HepG2 (cell line): ENCODE measurements around the gene TUBB4B. TPM values are rescaled to one million over a fixed set of nuclear protein-coding genes. Genes with fewer than 3 reads are reported as not detected.

ENCODE experiments used
- BHLHE40 ChIP-seq: IDR thresholded peaks from 2 replicates; pipeline ENCODE4 v1.6.1; 2011; ENCODE audit warnings: low read length, improper control_type of control experiment
- CCDC6 ChIP-seq: sonication (generic); formaldehyde crosslinking; IDR thresholded peaks from 2 replicates; pipeline ENCODE4 v1.8.1; 2022; ENCODE audit warnings: mild to moderate bottlenecking, missing genetic modification reagents, moderate library complexity
- GATA4 ChIP-seq: sonication (generic); IDR thresholded peaks from 2 replicates; pipeline ENCODE4 v1.6.1; 2016; ENCODE audit warnings: antibody characterized with exemption, low read depth, borderline replicate concordance
- HOXD1 ChIP-seq: sonication (generic); formaldehyde crosslinking; IDR thresholded peaks from 2 replicates; pipeline ENCODE4 v1.5.0; 2020; ENCODE audit warnings: missing genetic modification reagents
- KDM3A ChIP-seq: IDR thresholded peaks from 2 replicates; pipeline ENCODE4 v1.6.1; 2018; ENCODE audit warnings: low read depth, missing compliant biosample characterization
- MTF2 ChIP-seq: sonication (generic); formaldehyde crosslinking; IDR thresholded peaks from 2 replicates; pipeline ENCODE4 v1.5.0; 2020; ENCODE audit warnings: missing genetic modification reagents, borderline replicate concordance
- MXI1 ChIP-seq: IDR thresholded peaks from 3 replicates; pipeline ENCODE4 v1.6.1; 2012; ENCODE audit warnings: low read depth, low read length, inconsistent platforms, borderline replicate concordance
- RBM22 ChIP-seq: fragments of 200-400 bp; formaldehyde crosslinking; optimal IDR thresholded peaks from 2 replicates; pipeline ENCODE3; 2017; ENCODE audit warnings: mild to moderate bottlenecking, low read length, moderate library complexity
- RXRB ChIP-seq: IDR thresholded peaks from 2 replicates; pipeline ENCODE4 v1.6.1; 2016; ENCODE audit warnings: borderline replicate concordance, missing genetic modification reagents, missing compliant biosample characterization
- SYNCRIP ChIP-seq: fragments of 200-400 bp; formaldehyde crosslinking; IDR thresholded peaks from 2 replicates; pipeline ENCODE4 v1.6.1; 2018; ENCODE audit warnings: mild to moderate bottlenecking, low read depth, low read length; ENCODE audit not compliant: insufficient read depth
- YEATS2 ChIP-seq: sonication (generic); formaldehyde crosslinking; IDR thresholded peaks from 2 replicates; pipeline ENCODE4 v1.4.0; 2020; ENCODE audit warnings: missing genetic modification reagents, borderline replicate concordance
- ZBTB10 ChIP-seq: sonication (generic); formaldehyde crosslinking; IDR thresholded peaks from 2 replicates; pipeline ENCODE4 v1.4.0; 2020; ENCODE audit warnings: missing genetic modification reagents, borderline replicate concordance
- ZFP90 ChIP-seq: sonication (generic); formaldehyde crosslinking; IDR thresholded peaks from 2 replicates; pipeline ENCODE4 v1.8.0; 2022; ENCODE audit warnings: missing genetic modification reagents, mild to moderate bottlenecking, inconsistent platforms, borderline replicate concordance
- ZKSCAN1 ChIP-seq: fragments of 150-350 bp; IDR thresholded peaks from 2 replicates; pipeline ENCODE4 v1.6.1; 2014; ENCODE audit warnings: low read length
- ZNF160 ChIP-seq: sonication (generic); formaldehyde crosslinking; IDR thresholded peaks from 2 replicates; pipeline ENCODE4 v1.8.0; 2022; ENCODE audit warnings: mild to moderate bottlenecking, inconsistent platforms, missing genetic modification reagents
- ZNF337 ChIP-seq: sonication (generic); formaldehyde crosslinking; IDR thresholded peaks from 2 replicates; pipeline ENCODE4 v1.5.1; 2020; ENCODE audit warnings: missing genetic modification reagents, low read depth, mild to moderate bottlenecking, borderline replicate concordance
- ZNF460 ChIP-seq: sonication (generic); formaldehyde crosslinking; IDR thresholded peaks from 2 replicates; pipeline ENCODE4 v1.5.1; 2020; ENCODE audit warnings: missing genetic modification reagents, mild to moderate bottlenecking, borderline replicate concordance
- ZNF674 ChIP-seq: sonication (generic); formaldehyde crosslinking; IDR thresholded peaks from 2 replicates; pipeline ENCODE4 v1.5.0; 2020; ENCODE audit warnings: low read depth, mild to moderate bottlenecking, missing genetic modification reagents
- ZNF776 ChIP-seq: sonication (generic); formaldehyde crosslinking; IDR thresholded peaks from 2 replicates; pipeline ENCODE4 v1.4.0; 2020; ENCODE audit warnings: mild to moderate bottlenecking, missing genetic modification reagents
- ZSCAN12 ChIP-seq: sonication (generic); formaldehyde crosslinking; IDR thresholded peaks from 2 replicates; pipeline ENCODE4 v1.9.0; 2021; ENCODE audit warnings: mild to moderate bottlenecking, missing genetic modification reagents
- ZSCAN9 ChIP-seq: IDR thresholded peaks from 2 replicates; pipeline ENCODE4 v1.6.1; 2016; ENCODE audit warnings: borderline replicate concordance
- polyA plus RNA-seq, 8 experiments: library from polyadenylated mRNA; depleted of rRNA in 3 of 8; stranded (reverse) in 7 of 8; unstranded in 1 of 8; fragments of >200 nt; fragmentation: Illumina TruSeq in 4 of 8; extraction: Trizol in 4 of 8; gene quantifications; 2 replicates each; pipeline versions ENCODE4 v1.2.1 to v1.2.3, GENCODE V29; 2011 to 2016; ENCODE audit warnings: low read depth in 4 of 8, missing spikeins in 1 of 8, mixed read lengths in 1 of 8; ENCODE audit not compliant: insufficient read depth in 1 of 8
- total RNA-seq, 5 experiments: library from RNA; depleted of rRNA; stranded (reverse); fragments of >200 nt; fragmentation: Illumina TruSeq; extraction: Trizol; gene quantifications; 2 replicates each; pipeline ENCODE4 v1.2.3, GENCODE V29; 2016; ENCODE audit warnings: low read depth in 1 of 5
- TF ChIP-seq, protein P1 (sequence below): sonication (generic); formaldehyde crosslinking; IDR thresholded peaks from 2 replicates; pipeline ENCODE4 v1.4.0; 2020; ENCODE audit warnings: missing genetic modification reagents
- TF ChIP-seq, protein P2 (sequence below): sonication (generic); formaldehyde crosslinking; IDR thresholded peaks from 2 replicates; pipeline ENCODE4 v1.4.0; 2020; ENCODE audit warnings: missing genetic modification reagents
- TF ChIP-seq, protein P3 (sequence below): sonication (generic); formaldehyde crosslinking; conservative IDR thresholded peaks from 2 replicates; pipeline ENCODE4 v1.8.1; 2023; ENCODE audit warnings: missing genetic modification reagents

Gene TUBB4B
- total and polyA plus RNA-seq, 2 of the 13 experiments (the other 11 are each of a cell fraction or from before 2014, with no cell fraction given): 182 to 412 TPM

DNA sequence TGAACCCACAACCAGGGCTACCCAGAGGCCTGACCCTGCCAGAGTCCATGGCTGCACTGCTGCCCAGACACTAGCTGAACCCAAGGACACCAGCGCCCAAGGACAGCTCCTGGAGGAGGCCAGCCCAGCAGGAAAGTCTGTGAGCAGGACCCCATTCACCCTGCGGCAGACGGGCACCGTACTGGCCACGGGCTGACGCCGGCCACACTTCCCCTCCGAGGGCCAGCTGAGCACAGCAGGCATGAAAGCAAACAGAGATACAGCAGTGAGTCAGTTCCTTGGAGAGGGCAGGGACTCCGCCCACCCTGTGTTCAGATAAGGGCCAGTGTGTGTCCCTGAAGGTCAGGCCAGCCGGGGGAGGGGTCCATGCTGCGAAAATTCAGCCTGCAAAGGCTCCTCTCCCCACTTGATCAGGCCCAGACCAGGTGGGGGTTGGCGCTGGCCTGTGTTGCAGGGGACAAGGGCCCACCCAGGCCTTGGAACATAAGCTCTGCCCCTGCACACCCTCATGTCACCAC is 22.3 kb upstream of the TUBB4B start (continued):
- TF ChIP-seq, protein P1, sequence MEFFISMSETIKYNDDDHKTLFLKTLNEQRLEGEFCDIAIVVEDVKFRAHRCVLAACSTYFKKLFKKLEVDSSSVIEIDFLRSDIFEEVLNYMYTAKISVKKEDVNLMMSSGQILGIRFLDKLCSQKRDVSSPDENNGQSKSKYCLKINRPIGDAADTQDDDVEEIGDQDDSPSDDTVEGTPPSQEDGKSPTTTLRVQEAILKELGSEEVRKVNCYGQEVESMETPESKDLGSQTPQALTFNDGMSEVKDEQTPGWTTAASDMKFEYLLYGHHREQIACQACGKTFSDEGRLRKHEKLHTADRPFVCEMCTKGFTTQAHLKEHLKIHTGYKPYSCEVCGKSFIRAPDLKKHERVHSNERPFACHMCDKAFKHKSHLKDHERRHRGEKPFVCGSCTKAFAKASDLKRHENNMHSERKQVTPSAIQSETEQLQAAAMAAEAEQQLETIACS: no peak
- TF ChIP-seq GATA4 (no peak), HOXD1 (no peak), ZNF160 (CRISPR knock-in tag) (0 out of 2 replicates have a peak, but pooled peaks have one; percentile 17), RBM22 (peak; percentile 28), YEATS2 (no peak), ZNF337 (CRISPR knock-in tag) (no peak), MTF2 (CRISPR knock-in tag) (no peak; the same call in 1 of the 2 replicates), ZKSCAN1 (no peak), ZSCAN12 (CRISPR knock-in tag) (no peak), CCDC6 (no peak), SYNCRIP (no peak), ZBTB10 (CRISPR knock-in tag) (peak; percentile 56; the same call in 1 of the 2 replicates), MXI1 (peak; percentile 42; the same call in 1 of the 3 replicates), ZFP90 (CRISPR knock-in tag) (no peak), ZSCAN9 (no peak), ZNF776 (CRISPR knock-in tag) (no peak), ZNF460 (no peak), RXRB (CRISPR knock-in tag) (peak; percentile 68; the same call in 1 of the 2 replicates), ZNF674 (no peak), KDM3A (peak; percentile 15; the same call in 1 of the 2 replicates), BHLHE40 (no peak)
- TF ChIP-seq, protein P2, sequence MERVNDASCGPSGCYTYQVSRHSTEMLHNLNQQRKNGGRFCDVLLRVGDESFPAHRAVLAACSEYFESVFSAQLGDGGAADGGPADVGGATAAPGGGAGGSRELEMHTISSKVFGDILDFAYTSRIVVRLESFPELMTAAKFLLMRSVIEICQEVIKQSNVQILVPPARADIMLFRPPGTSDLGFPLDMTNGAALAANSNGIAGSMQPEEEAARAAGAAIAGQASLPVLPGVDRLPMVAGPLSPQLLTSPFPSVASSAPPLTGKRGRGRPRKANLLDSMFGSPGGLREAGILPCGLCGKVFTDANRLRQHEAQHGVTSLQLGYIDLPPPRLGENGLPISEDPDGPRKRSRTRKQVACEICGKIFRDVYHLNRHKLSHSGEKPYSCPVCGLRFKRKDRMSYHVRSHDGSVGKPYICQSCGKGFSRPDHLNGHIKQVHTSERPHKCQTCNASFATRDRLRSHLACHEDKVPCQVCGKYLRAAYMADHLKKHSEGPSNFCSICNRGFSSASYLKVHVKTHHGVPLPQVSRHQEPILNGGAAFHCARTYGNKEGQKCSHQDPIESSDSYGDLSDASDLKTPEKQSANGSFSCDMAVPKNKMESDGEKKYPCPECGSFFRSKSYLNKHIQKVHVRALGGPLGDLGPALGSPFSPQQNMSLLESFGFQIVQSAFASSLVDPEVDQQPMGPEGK: peak; percentile 84
- TF ChIP-seq, protein P3, sequence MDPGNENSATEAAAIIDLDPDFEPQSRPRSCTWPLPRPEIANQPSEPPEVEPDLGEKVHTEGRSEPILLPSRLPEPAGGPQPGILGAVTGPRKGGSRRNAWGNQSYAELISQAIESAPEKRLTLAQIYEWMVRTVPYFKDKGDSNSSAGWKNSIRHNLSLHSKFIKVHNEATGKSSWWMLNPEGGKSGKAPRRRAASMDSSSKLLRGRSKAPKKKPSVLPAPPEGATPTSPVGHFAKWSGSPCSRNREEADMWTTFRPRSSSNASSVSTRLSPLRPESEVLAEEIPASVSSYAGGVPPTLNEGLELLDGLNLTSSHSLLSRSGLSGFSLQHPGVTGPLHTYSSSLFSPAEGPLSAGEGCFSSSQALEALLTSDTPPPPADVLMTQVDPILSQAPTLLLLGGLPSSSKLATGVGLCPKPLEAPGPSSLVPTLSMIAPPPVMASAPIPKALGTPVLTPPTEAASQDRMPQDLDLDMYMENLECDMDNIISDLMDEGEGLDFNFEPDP (CRISPR knock-in tag): no peak
